Lung (tissue), 12 donors: ENCODE results near the gene ACAA1. TPM values are rescaled to one million over a fixed set of nuclear protein-coding genes. Genes with fewer than 3 reads are reported as not detected.

Experiments used
- ATAC-seq: fragments of 200-7000 bp; cut with Tn5 transposase; one replicate; pipeline ENCODE4 v1.9.1; 2020; ENCODE audit warnings: moderate number of reproducible peaks; ENCODE audit not compliant: insufficient read depth, low FRiP score
- DNase-seq, 3 donors: peaks; one replicate each; pipeline ENCODE4 v3.0.0-alpha.2; 2013 to 2017
- H3K27ac ChIP-seq, 2 donors: one replicate each; pipeline ENCODE4 v1.5.1; 2013; ENCODE audit warnings: mild to moderate bottlenecking in 2 of 2, moderate library complexity in 2 of 2, control low read depth in 1 of 2, inconsistent platforms in 1 of 2, low read depth in 1 of 2, low read length in 1 of 2
- H3K27me3 ChIP-seq, 3 donors: one replicate each; pipeline ENCODE4 v1.5.1; 2013; ENCODE audit warnings: low read length in 2 of 3; ENCODE audit not compliant: control insufficient read depth in 3 of 3, insufficient read depth in 3 of 3
- H3K36me3 ChIP-seq, 4 donors: one replicate each; pipeline ENCODE4 v1.5.1; 2013; ENCODE audit warnings: low read length in 4 of 4, mild to moderate bottlenecking in 1 of 4, moderate library complexity in 1 of 4; ENCODE audit not compliant: control insufficient read depth in 4 of 4, insufficient read depth in 4 of 4
- H3K4me1 ChIP-seq, 5 donors: one replicate each; pipeline ENCODE4 v1.5.1; 2013; ENCODE audit warnings: low read length in 5 of 5, mild to moderate bottlenecking in 2 of 5, moderate library complexity in 1 of 5; ENCODE audit not compliant: control insufficient read depth in 5 of 5, insufficient read depth in 5 of 5
- H3K4me3 ChIP-seq: one replicate; pipeline ENCODE4 v1.5.1; 2013; ENCODE audit warnings: mild to moderate bottlenecking, control low read depth, moderate library complexity
- H3K9ac ChIP-seq, 2 donors: one replicate each; pipeline ENCODE4 v1.5.1; 2013; ENCODE audit warnings: low read length in 2 of 2, control low read depth in 1 of 2; ENCODE audit not compliant: insufficient read depth in 1 of 2
- H3K9me3 ChIP-seq, 4 donors: one replicate each; pipeline ENCODE4 v1.5.1; 2013; ENCODE audit warnings: low read length in 3 of 4, mild to moderate bottlenecking in 1 of 4, moderate library complexity in 1 of 4; ENCODE audit not compliant: control insufficient read depth in 4 of 4, insufficient read depth in 3 of 4
- CTCF ChIP-seq: IDR thresholded peaks from 2 replicates; pipeline ENCODE4 v1.5.1; 2012; ENCODE audit warnings: mild to moderate bottlenecking; ENCODE audit errors: control extremely low read depth, extremely low read depth
- WGBS, 2 donors: extraction: QIAGEN DNeasy Blood & Tissue Kit; methylation state at CpG; one replicate each; pipeline ENCODE4 v1.1.7; 2013; 5-methylcytosine and 5-hydroxymethylcytosine counted together
- polyA plus RNA-seq, 2 donors: library from polyadenylated mRNA; stranded (reverse); fragments of 200-250 nt; gene quantifications; one replicate each; pipeline ENCODE4 v1.2.1, GENCODE V29; 2013
- total RNA-seq, 2 donors: library from RNA; depleted of rRNA in 1 of 2; stranded (reverse); fragments of >200 nt in 1 of 2; gene quantifications; one replicate each; pipeline ENCODE4 v1.2.1, GENCODE V29; 2014 to 2021
- donor health status: control.
- donor health status: control.
- donor health status: Bipolar disorder and iron deficiency.
- donor health status: healthy.
- donor health status: DM: yes; HTN: yes; CAD: no.

Gene ACAA1
- total and polyA plus RNA-seq, 4 donors: 50.1 to 112 (median 89.0) TPM

- Histone ChIP-seq H3K36me3 (no peaks in the 10 kb centered on the region), H3K9me3 (peaks cover 0 to 4% (median 0%) of the 10 kb centered on the region in 4 donors), H3K4me1 (peaks cover 0 to 13% (median 5%) of the 10 kb centered on the region in 5 donors), H3K9ac (no peak overlapping the region), H3K27me3 (no peaks in the 10 kb centered on the region), H3K4me3 (no peak overlapping the region), H3K27ac (peak overlapping the region in 1 of 2 donors; percentile 64)
- WGBS, 2 donors: 80 to 91% methylated on average over 3 of the region's 3 CpGs
- no peak for TF ChIP-seq CTCF
- DNase-seq: peak in 2 of 3 donors; percentile 26 to 45
- ATAC-seq: no peak
Observed at GRCh38 chr3:38150780-38151528, 14.0 kb upstream of the ACAA1 start.

GRCh38 chr3:38149708-38150107 is 12.8 kb upstream of the ACAA1 start:
- H3K9me3 ChIP-seq: peaks cover 0 to 5% (median 0%) of the 10 kb centered on the region in 4 donors
- no peaks in the 10 kb centered on the region for H3K36me3 ChIP-seq
- no peak overlapping the region for H3K9ac ChIP-seq
- ATAC-seq: no peak
- H3K4me1 ChIP-seq: peaks cover 0 to 9% (median 5%) of the 10 kb centered on the region in 5 donors
- H3K27me3 ChIP-seq: no peaks in the 10 kb centered on the region
- TF ChIP-seq CTCF: no peak
- no peak overlapping the region for H3K4me3 ChIP-seq
- peak overlapping the region in 1 of 2 donors; percentile 47 for H3K27ac ChIP-seq
- WGBS, 2 donors: 10 to 56% methylated on average over 3 of the region's 3 CpGs
- DNase-seq: no peak

DNA sequence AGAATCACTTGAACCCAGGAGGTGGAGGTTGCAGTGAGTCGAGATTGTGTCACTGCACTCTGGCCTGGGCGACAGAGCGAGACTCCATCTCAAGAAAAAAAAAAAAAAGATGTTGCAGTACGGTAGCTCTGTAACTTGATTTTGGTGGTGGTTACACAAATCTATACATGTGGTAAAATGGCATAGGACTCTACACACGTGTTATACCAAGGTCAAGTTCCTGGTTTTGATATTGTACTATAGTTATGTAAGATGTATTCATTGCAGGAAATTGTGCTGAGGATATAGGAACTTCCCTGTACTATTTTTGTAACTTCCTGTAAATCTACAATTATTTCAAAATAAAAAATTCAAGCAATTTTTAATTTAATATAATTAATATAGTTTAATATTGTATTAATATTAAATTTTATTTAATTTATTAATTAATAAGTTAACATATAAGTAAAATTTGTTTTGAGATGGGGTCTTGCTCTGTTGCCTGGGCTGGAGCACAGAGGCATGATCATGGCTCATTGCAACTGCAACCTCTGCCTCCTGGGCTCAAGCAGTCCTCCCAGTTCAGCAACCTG is 11.5 kb upstream of the ACAA1 start:
- DNase-seq (no peak), ATAC-seq (no peak)
- Histone ChIP-seq H3K27ac (no peak overlapping the region), H3K9ac (no peak overlapping the region), H3K36me3 (no peaks in the 10 kb centered on the region), H3K9me3 (peaks cover 0 to 5% (median 0%) of the 10 kb centered on the region in 4 donors), H3K4me3 (no peak overlapping the region), H3K27me3 (no peaks in the 10 kb centered on the region), H3K4me1 (peaks cover 0 to 5% (median 0%) of the 10 kb centered on the region in 5 donors)
- no peak for TF ChIP-seq CTCF
- WGBS, 2 donors: 21 to 60% methylated on average over 5 of the region's 5 CpGs
